ENCODE results near the gene DNAJC24.

DNA sequence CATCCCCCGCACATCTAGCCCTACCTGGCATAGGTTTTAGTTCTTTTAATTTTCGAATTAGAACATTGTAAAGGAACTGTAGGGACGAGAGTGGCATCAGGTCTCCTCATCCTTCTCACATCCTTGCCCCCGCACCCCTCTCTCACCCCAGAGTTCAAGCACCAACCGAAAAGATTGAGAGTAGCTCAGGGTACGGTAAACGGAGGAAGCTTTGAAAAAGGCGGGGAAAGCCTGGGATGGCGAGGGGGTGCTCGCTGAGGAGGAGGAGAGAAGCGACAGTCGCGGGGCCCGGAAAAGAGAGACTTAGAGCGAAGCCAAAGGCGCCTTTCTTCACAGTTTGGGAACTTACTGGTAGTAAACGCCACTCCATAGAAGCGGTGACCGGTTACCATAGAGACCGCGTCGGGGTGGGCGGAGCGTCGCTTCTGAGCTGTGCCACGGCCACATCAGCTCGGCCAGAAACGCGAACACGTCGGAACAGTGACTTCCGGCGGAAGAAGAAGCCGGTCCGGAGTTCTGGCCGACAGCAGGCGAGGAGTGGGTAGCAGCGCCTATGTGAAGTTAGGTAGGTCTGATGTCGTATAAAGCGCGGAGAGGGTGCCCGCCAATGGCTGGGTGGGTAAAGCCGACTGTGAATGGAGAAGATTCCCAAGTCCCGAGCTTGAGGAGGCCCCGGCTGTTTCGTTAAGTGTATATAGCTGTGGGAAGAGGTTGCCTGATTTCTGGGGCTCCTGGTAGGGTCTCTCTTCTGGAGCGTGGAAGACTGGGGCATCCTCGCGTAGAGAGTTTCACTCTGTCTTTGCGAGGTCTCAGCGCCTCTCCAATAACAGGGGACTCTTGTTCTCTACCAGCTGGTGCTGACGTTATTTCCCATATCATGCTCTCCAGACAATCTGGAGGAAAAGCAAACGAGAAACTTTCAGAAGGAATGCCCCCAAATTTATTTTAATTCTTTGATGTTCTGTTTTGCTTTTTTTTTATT, at the start of gene DNAJC24, which contains the start of gene DCDC1:
- TF ChIP-seq, protein P1, sequence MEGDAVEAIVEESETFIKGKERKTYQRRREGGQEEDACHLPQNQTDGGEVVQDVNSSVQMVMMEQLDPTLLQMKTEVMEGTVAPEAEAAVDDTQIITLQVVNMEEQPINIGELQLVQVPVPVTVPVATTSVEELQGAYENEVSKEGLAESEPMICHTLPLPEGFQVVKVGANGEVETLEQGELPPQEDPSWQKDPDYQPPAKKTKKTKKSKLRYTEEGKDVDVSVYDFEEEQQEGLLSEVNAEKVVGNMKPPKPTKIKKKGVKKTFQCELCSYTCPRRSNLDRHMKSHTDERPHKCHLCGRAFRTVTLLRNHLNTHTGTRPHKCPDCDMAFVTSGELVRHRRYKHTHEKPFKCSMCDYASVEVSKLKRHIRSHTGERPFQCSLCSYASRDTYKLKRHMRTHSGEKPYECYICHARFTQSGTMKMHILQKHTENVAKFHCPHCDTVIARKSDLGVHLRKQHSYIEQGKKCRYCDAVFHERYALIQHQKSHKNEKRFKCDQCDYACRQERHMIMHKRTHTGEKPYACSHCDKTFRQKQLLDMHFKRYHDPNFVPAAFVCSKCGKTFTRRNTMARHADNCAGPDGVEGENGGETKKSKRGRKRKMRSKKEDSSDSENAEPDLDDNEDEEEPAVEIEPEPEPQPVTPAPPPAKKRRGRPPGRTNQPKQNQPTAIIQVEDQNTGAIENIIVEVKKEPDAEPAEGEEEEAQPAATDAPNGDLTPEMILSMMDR (conservative IDR thresholded peaks at IDR 0.05; ENCODE audit: low read depth, low read length) = no peak
- no peak for TF ChIP-seq EZH2 (IDR thresholded peaks at IDR 0.05; ENCODE audit: low read length, unreplicated experiment)
- no peak for TF ChIP-seq EZH2phosphoT487 (IDR thresholded peaks at IDR 0.05; ENCODE audit: borderline replicate concordance, low read length)

Data from PC-3 (cell line).